Activated CD8-positive, alpha-beta memory T cell treated with anti-CD3 and anti-CD28 coated beads for 48 hours (primary cell): ENCODE results near the gene KRTCAP3.
A peak's percentile ranks its signal among the peaks of the same experiment; 100 is the strongest.
"Not testable (repeated sequence)": the region's sequence is repeated elsewhere in the genome, so short reads cannot be mapped to it uniquely, and the experiment has no call there.

ENCODE experiments used
- DNase-seq, 3 experiments: peaks; one replicate each; pipeline ENCODE4 v3.0.0-alpha.2; 2020; ENCODE audit warnings: low read depth in 2 of 3, low spot score in 2 of 3

Gene KRTCAP3

DNA sequence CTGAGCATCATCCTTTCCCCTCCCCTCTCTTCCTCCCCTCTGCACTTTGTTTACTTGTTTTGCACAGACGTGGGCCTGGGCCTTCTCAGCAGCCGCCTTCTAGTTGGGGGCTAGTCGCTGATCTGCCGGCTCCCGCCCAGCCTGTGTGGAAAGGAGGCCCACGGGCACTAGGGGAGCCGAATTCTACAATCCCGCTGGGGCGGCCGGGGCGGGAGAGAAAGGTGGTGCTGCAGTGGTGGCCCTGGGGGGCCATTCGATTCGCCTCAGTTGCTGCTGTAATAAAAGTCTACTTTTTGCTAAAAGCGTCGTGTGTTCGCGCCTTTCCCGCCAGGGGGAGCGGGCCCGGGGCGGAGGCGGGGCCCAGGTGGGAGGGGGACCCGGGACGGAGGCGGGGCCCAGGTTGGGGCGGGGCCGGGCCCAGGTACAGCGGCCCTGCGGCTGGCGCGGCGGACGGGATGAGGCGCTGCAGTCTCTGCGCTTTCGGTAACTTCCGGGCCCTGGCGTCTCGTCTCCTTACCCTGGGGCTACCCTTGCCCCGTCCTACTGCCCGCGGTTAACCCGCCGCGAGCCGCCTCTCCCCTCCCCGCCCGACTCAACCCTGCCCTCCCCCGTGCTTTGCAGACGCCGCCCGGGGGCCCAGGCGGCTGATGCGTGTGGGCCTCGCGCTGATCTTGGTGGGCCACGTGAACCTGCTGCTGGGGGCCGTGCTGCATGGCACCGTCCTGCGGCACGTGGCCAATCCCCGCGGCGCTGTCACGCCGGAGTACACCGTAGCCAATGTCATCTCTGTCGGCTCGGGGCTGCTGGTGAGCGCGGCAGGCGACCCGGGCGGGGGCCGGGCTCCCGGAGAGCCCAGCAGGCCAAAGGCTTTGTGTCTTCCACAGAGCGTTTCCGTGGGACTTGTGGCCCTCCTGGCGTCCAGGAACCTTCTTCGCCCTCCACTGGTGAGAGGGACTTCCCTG is at the start of gene KRTCAP3:
TSS of gene KRTCAP3 (plus strand) at position 424 of the 962 bp plus-strand sequence. CDS start at position 456, 32 bp downstream.
- no peak for DNase-seq

GRCh38 chr2:27393225-27393624 is 49.0 kb upstream of the KRTCAP3 start:
- no peak for DNase-seq

- DNase-seq = no peak
Measured at GRCh38 chr2:27398962-27399361, 43.2 kb upstream of the KRTCAP3 start.

DNA sequence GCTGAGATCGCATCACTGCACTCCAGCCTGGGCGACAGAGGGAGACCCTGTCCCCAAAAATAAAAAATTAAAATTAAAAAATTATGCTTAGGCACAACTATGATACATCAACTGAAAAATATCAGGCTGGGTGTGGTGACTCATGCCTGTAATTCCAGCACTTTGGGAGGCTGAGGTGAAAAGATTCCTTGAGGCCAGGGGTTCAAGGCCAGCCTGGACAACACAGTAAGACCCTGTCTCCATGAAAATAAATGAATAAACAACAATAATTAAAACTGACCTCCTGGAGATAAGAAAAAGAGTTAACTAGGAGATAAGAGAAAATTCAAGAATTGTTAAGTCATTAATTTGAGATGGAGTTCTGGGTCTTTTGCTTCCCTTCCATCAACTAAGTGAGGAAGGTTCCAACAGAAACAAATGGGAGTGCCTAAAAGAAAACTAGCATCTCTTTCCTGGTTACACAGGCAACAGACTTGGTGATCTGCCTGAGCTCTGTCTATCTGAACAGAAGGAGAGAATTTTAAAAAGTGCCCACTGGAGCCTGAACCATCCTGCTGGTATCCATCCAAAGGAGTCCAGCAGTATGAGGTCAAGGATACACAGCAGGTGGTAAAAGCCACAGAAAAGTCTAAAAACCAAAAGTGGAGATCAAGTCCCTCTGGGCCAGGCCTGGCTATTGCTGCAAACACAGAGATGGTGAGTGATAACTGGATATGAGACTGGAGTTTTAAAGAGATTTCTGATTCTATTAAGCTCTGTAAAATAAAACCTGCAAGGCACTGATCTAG is 41.6 kb upstream of the KRTCAP3 start:
- DNase-seq = no peak

GRCh38 chr2:27407798-27408491 is 34.2 kb upstream of the KRTCAP3 start:
- DNase-seq = no peak

DNA sequence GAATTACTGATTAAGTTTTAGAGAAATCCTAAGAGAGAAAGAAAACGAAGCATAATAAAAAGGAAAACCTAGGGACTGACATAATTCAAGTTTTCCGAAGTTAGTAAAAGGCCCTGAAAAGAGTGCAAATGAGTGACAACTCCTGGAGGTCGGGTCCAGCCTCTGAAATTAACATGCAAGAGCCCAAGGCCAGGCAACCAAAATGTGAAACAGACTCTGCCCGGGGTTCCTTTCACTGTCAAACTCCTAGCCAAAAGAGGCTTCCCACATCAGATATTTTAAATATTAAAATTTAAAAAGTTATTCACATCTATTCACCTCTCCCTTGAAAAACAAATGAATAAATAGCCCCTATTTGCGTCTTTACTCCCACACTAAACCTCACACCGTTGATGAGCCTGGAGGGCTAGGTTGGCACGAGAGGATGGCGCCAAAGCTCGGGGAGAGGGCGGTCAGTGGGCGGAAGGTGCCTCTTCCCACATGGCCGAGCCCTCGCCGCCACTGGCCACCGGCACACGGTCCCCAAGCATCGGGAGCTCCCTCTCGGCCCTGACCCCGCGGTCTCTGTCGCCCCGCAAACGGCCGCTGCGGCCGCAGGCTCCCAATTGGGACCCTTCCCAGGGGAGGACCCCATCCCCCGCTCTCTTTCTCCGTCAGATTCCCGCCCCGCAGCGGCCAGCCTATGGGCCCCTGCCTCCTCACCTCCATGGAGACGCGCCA is 33.4 kb upstream of the KRTCAP3 start:
- DNase-seq = no peak

- DNase-seq = peak; percentile 90 to 94 (median 91)
Measured at GRCh38 chr2:27409321-27410073, 32.7 kb upstream of the KRTCAP3 start, which contains the start of gene PPM1G. Gene PPM1G (minus strand): TSS chr2:27409591. CDS start chr2:27409422, 169 bp downstream.

- DNase-seq = no peak
Measured at GRCh38 chr2:27412419-27413152, 29.6 kb upstream of the KRTCAP3 start.

GRCh38 chr2:27416151-27416550 is 26.0 kb upstream of the KRTCAP3 start:
- DNase-seq = no peak

- no peak for DNase-seq
Measured at GRCh38 chr2:27420996-27421395, 21.2 kb upstream of the KRTCAP3 start.

DNA sequence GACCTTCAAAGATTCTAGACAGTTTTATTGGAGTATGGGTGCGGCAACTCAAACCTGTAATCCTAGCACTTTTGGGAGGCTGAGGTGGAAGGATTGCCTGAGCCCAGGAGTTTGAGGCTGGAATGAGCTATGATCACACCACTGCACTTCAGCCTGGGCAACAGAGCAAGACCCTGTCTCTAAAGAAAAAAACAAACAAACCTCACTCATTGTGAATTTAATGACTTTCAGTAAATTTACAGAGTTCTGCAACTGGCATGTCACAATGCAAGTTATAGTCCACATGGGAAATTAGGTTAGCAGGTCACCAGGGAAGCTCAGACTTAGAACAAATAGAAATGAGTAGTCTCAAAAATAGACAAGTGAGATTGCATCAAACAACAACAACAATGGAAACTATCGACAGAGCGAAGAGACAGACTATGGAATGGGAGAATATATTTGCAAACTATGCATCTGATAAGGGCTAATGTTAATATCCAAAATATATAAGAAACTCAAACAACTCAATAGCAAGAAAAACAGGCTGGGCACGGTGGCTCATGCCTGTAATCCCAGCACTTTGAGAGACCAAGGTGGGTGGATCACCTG is 20.4 kb upstream of the KRTCAP3 start:
- DNase-seq = no peak

- DNase-seq = no peak
Measured at GRCh38 chr2:27422958-27423357, 19.2 kb upstream of the KRTCAP3 start.

DNA sequence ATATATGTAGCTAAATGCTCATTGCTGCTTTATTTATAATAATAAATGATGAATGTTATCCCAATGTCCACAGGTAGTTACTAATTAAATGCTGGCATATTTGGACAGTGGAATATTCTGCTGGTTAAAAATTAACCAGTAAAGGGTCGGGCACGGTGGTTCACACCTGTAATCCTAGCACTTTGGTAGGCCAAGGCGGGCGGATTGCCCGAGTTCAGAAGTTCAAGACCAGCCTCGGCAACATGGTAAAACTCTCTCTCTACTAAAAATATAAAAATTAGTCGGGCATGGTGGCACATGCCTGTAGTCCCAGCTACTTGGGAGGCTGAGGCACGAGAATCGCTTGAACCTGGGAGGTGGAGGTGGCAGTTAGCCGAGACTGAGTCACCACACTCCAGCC is 17.1 kb upstream of the KRTCAP3 start:
- DNase-seq = not testable (repeated sequence)

DNA sequence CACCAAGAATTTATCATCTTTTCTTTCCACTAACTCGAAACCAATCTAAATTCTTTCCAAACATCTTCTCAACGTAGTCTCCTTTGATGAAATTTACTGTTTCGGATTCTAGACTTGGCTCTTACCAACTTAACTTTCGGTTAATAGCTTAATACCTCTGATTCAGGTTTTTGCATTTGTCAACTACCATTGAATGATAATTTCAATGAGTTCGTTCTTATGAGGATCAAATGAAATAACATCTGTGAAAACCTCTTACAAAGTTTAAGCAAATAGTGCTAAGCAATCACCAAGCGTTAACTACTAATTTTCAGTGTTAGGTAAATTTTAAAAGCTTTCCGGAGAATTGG is 14.3 kb upstream of the KRTCAP3 start:
- no peak for DNase-seq

DNA sequence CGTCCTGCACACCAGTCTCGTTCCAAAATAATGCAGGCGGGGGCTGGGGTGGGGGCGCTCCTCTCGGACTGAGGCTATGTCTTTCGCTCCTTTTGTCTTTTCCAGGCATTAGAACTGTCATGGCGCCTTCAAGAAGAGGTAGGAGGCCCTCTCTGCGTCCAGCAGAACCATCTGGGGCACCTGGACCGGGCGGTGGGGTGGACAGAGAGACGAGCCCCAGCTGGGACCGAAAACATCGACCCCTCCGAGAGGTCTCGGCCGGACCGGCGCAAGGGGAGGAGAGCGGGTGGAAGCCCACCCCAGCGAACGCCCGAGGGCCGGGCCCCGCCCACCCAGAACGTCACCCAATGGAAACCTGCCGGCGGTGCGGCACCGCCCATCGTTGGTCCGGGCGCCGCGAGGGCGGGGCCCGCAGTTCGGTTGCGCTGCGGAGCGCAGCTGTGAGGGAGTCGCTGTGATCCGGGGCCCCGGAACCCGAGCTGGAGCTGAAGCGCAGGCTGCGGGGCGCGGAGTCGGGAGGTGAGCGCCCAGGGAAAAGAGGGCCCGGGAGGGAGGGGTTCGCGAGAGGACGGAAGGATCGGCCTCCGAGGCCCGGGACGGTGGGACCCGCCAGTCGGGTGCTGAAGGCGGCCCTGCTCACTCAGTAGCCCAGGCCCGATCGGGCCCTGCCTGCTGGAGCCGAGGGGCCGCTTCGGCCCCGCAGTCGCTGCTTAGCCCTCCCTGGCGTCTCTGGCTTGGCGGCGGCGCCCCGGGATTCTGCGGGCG is 13.8 kb upstream of the KRTCAP3 start, which contains the start of gene NRBP1:
TSS of gene NRBP1 (plus strand) at position 419 of the 765 bp plus-strand sequence. CDS start 4,643 bp downstream, outside the sequence.
- DNase-seq = peak; percentile 76 to 88 (median 86)

DNA sequence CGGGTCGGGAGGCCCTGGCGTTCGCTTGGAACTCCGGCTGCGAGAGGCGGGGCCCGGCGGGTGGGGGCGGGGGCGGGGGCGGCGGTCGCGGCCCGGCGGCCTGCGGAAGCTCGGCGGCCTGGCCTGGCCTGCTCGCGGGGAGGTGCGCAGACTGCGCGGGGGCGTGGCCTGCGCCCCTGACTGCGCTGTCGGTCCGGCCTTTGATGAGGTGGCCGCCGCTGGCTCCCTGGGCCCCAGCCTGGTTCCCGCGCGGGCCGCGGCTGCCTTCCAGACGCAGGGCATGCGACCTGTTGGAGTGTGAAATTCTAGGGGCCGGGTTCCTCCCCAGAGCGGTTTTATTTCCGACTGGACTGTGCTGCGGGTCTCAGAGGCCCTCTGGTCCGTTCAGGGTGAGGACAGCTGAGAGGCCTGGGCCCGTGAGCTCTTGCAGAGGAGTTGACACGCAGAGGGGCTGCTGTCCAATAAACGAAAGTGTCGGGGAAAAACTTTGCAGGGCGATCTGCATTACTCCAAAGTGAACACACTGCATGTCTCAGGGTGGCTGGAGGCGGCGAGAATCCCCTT is 13.1 kb upstream of the KRTCAP3 start:
- DNase-seq = peak; percentile 42 to 72 (median 59)

- no peak for DNase-seq
Measured at GRCh38 chr2:27431395-27431794, 10.8 kb upstream of the KRTCAP3 start.

DNA sequence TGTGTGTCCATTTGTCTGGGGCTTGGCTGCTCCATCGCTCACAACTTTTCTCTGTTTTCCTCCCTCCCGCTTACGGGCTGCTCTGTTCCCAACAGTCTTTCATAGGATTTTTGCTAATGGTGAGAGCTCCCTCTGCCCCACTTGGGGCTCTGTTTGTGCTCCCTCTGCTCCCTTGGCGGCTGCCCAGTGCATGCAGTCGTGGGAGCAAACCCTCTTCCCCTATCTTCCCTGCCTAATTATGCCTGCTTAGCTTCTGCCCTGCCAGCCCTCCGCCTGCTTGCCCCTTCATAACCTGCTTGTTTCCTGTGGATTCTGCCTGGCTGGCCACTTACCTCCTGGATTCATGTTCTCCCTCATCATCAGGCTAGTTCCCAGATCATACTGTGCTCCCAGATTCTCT is 6.6 kb upstream of the KRTCAP3 start:
- DNase-seq = no peak
